ENCODE results near the gene ATG16L2. TPM values are rescaled to one million over a fixed set of nuclear protein-coding genes. Genes with fewer than 3 reads are reported as not detected.

The ATG16L2 gene
- polyA plus RNA-seq, 1 donor (not counting 4 experiments of a cell fraction or from before 2014, with no cell fraction given): 9.9 TPM

GRCh38 chr11:72863916-72864315 is 49.7 kb downstream of the ATG16L2 start:
- H3K9me1 ChIP-seq (ENCODE audit: control insufficient read depth, extremely low read depth, insufficient read depth, low read length): no peaks in the 10 kb centered on the region
- no peak for FAIRE-seq

DNA sequence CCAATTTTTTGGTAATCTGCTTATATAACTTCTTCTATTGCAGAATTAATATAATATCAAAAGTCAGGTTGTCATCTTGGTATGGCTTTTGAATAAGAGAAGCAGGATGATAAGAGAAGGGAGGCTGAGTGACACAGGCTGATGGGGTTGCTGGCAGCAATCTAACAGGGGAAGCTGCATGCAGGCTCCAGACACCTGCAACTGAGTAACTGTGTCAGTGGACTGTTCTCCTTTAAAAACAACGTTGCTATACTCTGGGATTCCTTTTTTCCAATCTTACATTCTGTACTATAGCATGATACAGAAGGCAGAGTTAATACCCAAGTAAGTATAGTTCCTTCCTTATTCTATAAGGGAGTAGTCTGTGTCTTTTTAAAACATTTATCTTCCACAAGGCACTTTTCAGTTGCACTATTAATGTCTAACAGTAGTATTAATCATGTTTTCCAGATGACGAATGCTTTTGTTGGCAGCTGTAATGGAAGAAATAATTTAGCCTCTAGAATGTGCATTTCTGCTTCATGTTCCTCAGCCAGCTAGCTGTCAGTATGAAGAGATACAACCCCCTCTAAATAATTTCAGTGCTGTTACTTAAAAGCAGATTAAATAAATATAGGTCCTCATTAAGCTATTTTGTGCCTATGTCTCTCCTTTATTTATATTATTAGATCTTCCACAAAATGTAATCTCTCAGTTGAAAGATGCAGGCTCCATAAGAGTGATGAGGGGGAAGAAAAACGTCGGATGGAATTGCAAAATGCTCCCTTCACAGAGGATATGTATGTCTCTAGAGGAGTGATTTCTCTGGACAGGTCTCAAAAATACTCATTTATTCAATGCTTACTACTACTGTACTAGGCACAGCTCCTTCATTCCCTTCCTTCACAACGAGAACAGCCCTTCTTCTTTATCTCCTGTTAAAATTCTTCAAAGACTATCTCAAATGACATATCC is 50.8 kb downstream of the ATG16L2 start:
- H3K4me2 ChIP-seq (ENCODE audit: control insufficient read depth, extremely low read depth, insufficient read depth, low read depth, low read length): no peak overlapping the region
- no peak overlapping the region for H3K4me3 ChIP-seq (ENCODE audit: control insufficient read depth in 2 of 3, extremely low read depth in 1 of 3, insufficient read depth in 2 of 3, low read depth in 1 of 3, low read length in 3 of 3)
- H3K9me3 ChIP-seq (ENCODE audit: control insufficient read depth, low read depth, low read length): no peaks in the 10 kb centered on the region
- no peaks in the 10 kb centered on the region for H3K4me1 ChIP-seq (ENCODE audit: control insufficient read depth, extremely low read depth, insufficient read depth, low read length)
- no peak for FAIRE-seq
- DNase-seq (ENCODE audit: low read depth, low spot score): no peak
- no peaks in the 10 kb centered on the region for H3K27me3 ChIP-seq (ENCODE audit: control insufficient read depth, extremely low read depth, insufficient read depth, low read length)
- peaks cover 0 to 4% of the 10 kb centered on the region in 2 experiments for H3K36me3 ChIP-seq (ENCODE audit: control insufficient read depth in 2 of 2, extremely low read depth in 1 of 2, insufficient read depth in 2 of 2, low read length in 2 of 2)
- no peaks in the 10 kb centered on the region for H3K9me1 ChIP-seq (ENCODE audit: control insufficient read depth, extremely low read depth, insufficient read depth, low read length)
- TF ChIP-seq EZH2 (IDR thresholded peaks at IDR 0.05; ENCODE audit: low read length) (no peak), CTCF (optimal IDR thresholded peaks at IDR 0.05 in 1 of 3, IDR thresholded peaks at IDR 0.05 in 1 of 3, conservative IDR thresholded peaks at IDR 0.05 in 1 of 3; ENCODE audit: extremely low read depth in 1 of 3, insufficient read depth in 2 of 3, low read length in 3 of 3) (no peak)
- no peaks in the 10 kb centered on the region for H4K20me1 ChIP-seq (ENCODE audit: control insufficient read depth, extremely low read depth, insufficient read depth, low read length)
- H3K9ac ChIP-seq (ENCODE audit: control insufficient read depth, extremely low read depth, insufficient read depth, low read length): no peak overlapping the region
- H2AFZ ChIP-seq (ENCODE audit: control insufficient read depth, low read length): no peak overlapping the region
- no peaks in the 10 kb centered on the region for H3K79me2 ChIP-seq (ENCODE audit: control insufficient read depth, insufficient read depth, low read length)
- dilution Hi-C loops (cut with MboI; ENCODE audit: extremely low pct_ligation_motif_present, low sequenced_read_pairs): no loop called here
- H3K27ac ChIP-seq (ENCODE audit: control insufficient read depth, insufficient read depth, low read length): no peak overlapping the region

More at GRCh38 chr11:72863916-72864315, 49.7 kb downstream of the ATG16L2 start:
- no peaks in the 10 kb centered on the region for H4K20me1 ChIP-seq (ENCODE audit: control insufficient read depth, extremely low read depth, insufficient read depth, low read length)
- no peak overlapping the region for H2AFZ ChIP-seq (ENCODE audit: control insufficient read depth, low read length)
- H3K9me3 ChIP-seq (ENCODE audit: control insufficient read depth, low read depth, low read length): no peaks in the 10 kb centered on the region
- no peak for TF ChIP-seq EZH2 (IDR thresholded peaks at IDR 0.05; ENCODE audit: low read length)
- no peak for TF ChIP-seq CTCF (optimal IDR thresholded peaks at IDR 0.05 in 1 of 3, IDR thresholded peaks at IDR 0.05 in 1 of 3, conservative IDR thresholded peaks at IDR 0.05 in 1 of 3; ENCODE audit: extremely low read depth in 1 of 3, insufficient read depth in 2 of 3, low read length in 3 of 3)
- H3K36me3 ChIP-seq (ENCODE audit: control insufficient read depth in 2 of 2, extremely low read depth in 1 of 2, insufficient read depth in 2 of 2, low read length in 2 of 2): peaks cover 0 to 4% of the 10 kb centered on the region in 2 experiments
- no peak overlapping the region for H3K4me3 ChIP-seq (ENCODE audit: control insufficient read depth in 2 of 3, extremely low read depth in 1 of 3, insufficient read depth in 2 of 3, low read depth in 1 of 3, low read length in 3 of 3)
- H3K9ac ChIP-seq (ENCODE audit: control insufficient read depth, extremely low read depth, insufficient read depth, low read length): no peak overlapping the region
- no peaks in the 10 kb centered on the region for H3K27me3 ChIP-seq (ENCODE audit: control insufficient read depth, extremely low read depth, insufficient read depth, low read length)
- no peak overlapping the region for H3K27ac ChIP-seq (ENCODE audit: control insufficient read depth, insufficient read depth, low read length)
- dilution Hi-C loops (cut with MboI; ENCODE audit: extremely low pct_ligation_motif_present, low sequenced_read_pairs): no loop called here
- H3K79me2 ChIP-seq (ENCODE audit: control insufficient read depth, insufficient read depth, low read length): no peaks in the 10 kb centered on the region
- no peak overlapping the region for H3K4me2 ChIP-seq (ENCODE audit: control insufficient read depth, extremely low read depth, insufficient read depth, low read depth, low read length)
- no peaks in the 10 kb centered on the region for H3K4me1 ChIP-seq (ENCODE audit: control insufficient read depth, extremely low read depth, insufficient read depth, low read length)
- DNase-seq (ENCODE audit: low read depth, low spot score): no peak

Measured in keratinocyte (primary cell).